Ectodermal cell (in vitro differentiated cells): ENCODE results near the gene NCOA6.
A peak's percentile ranks its signal among the peaks of the same experiment; 100 is the strongest.

Source experiments
- H3K27ac ChIP-seq: 2 replicates; pipeline ENCODE4 v1.7.0; 2013; ENCODE audit warnings: mild to moderate bottlenecking, low read depth, low read length; ENCODE audit not compliant: insufficient read depth, poor library complexity, severe bottlenecking
- H3K27me3 ChIP-seq: 2 replicates; pipeline ENCODE4 v1.7.0; 2013; ENCODE audit warnings: mild to moderate bottlenecking, low read length; ENCODE audit not compliant: insufficient read depth, control insufficient read depth, poor library complexity, severe bottlenecking
- H3K36me3 ChIP-seq: one replicate; pipeline ENCODE4 v1.7.0; 2013; ENCODE audit warnings: low read length; ENCODE audit not compliant: control insufficient read depth, insufficient read depth
- H3K4me1 ChIP-seq: one replicate; pipeline ENCODE4 v1.7.0; 2013; ENCODE audit warnings: low read length; ENCODE audit not compliant: control insufficient read depth, insufficient read depth
- H3K4me3 ChIP-seq: 2 replicates; pipeline ENCODE4 v1.7.0; 2013; ENCODE audit warnings: low read depth, low read length, control low read depth; ENCODE audit not compliant: insufficient read depth
- H3K9me3 ChIP-seq: 2 replicates; pipeline ENCODE4 v1.7.0; 2013; ENCODE audit warnings: mild to moderate bottlenecking, low read length, moderate library complexity; ENCODE audit not compliant: control insufficient read depth
- WGBS, 2 experiments: methylation state at CpG; one replicate each; pipeline ENCODE4 v1.1.7; 2013; ENCODE audit warnings: missing lambda C conversion rate in 2 of 2; 5-methylcytosine and 5-hydroxymethylcytosine counted together

Gene NCOA6

DNA sequence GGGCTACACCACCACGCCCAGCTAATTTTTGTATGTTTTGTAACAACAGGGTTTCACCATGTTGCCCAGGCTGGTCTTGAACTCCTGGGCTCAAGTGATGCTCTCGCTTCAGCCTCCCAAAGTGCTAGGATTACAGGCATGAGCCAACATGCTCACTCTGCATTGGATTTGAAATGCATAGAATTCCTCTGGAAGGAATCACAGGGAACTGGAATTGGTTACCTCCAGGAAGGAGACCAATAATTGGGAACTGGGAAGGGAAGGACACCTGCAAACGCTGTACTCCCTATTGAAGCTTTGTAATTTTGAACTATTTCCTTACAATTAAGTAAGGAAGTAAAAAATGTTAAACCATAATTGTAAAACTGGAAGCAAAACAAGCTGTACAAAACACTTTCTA is 133.6 kb downstream of the NCOA6 start:
- H3K27me3 ChIP-seq, result no peaks in the 10 kb centered on the region
- no peaks in the 10 kb centered on the region for H3K4me1 ChIP-seq
- no peaks in the 10 kb centered on the region for H3K9me3 ChIP-seq
- no peak overlapping the region for H3K27ac ChIP-seq
- H3K36me3 ChIP-seq, result no peaks in the 10 kb centered on the region
- 93 to 94% methylated on average over 2 to 3 of the region's 3 CpGs for WGBS, 2 experiments
- no peak overlapping the region for H3K4me3 ChIP-seq

DNA sequence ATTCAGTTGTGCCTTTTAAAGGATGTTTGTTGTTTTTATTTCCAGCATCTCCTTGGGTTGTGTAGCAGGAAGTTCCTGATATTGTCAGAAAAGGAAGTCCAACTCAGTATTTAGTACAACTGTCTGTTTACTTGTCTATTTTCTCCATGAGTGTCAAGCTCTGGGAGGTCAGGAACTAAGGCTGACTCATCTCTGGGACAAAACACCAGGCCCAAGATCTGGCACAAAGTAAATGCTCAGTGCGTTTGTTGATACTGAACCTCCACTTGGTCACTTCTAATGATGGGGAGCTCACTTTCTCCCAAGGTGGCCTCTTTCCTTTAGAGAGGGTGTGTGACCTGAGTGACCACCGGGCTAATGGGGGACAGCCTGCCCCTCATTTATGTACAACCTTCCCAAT is 136.0 kb downstream of the NCOA6 start:
- Histone ChIP-seq H3K36me3 (no peaks in the 10 kb centered on the region), H3K4me3 (no peak overlapping the region), H3K27ac (no peak overlapping the region), H3K27me3 (no peaks in the 10 kb centered on the region), H3K4me1 (no peaks in the 10 kb centered on the region), H3K9me3 (no peaks in the 10 kb centered on the region)
- WGBS, 2 experiments, result 90 to 91% methylated on average over 2 of the region's 2 CpGs

DNA sequence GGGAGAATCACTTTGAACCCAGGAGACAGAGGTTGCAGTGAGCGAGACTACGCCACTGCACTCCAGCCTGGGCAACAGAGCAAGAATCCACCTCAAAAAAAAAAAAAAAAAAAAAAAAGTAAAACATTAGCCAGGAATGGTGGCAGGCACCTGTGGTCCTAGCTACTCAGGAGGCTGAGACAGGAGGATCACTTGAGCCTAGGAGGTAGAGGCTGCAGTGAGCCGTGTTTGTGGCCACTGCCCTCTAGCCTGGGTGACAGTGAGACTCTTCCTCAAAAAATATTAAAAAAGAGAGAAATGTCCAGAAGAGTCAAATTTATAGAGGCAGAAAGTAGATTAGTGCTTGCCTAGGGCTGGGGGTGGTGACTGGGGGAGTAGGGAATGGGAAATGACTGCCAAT is 141.8 kb downstream of the NCOA6 start:
- H3K9me3 ChIP-seq, result no peaks in the 10 kb centered on the region
- no peak overlapping the region for H3K4me3 ChIP-seq
- 75 to 88% methylated on average over 3 of the region's 3 CpGs for WGBS, 2 experiments
- H3K27me3 ChIP-seq, result no peaks in the 10 kb centered on the region
- no peaks in the 10 kb centered on the region for H3K4me1 ChIP-seq
- no peaks in the 10 kb centered on the region for H3K36me3 ChIP-seq
- H3K27ac ChIP-seq, result no peak overlapping the region

DNA sequence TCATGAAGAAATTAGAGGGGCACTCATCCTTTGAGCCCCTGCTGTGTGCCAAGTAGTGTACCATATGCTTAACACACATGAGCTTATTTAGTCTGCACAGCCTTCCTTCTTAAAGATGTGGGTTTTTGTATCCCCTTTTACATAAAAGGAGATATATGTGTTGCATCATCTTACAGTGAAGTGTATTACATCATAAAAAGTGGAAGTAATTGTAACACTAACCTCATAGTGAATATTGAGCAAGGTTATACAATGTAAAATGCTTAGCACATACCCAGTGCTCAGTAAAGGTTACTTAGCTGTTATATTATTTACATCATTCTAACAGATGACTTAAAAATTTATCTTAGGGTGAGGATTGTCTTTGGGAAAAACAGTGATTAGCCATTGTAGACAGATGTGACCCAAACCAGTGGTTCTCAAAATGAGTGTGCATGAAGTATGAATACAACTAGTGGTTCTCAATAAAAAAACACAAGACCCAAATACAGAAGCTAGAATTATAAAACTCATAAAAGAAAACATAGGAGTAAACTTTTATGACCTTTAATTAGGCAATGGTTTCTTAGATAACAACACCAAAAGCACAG is 144.8 kb downstream of the NCOA6 start:
- H3K4me1 ChIP-seq, result no peaks in the 10 kb centered on the region

DNA sequence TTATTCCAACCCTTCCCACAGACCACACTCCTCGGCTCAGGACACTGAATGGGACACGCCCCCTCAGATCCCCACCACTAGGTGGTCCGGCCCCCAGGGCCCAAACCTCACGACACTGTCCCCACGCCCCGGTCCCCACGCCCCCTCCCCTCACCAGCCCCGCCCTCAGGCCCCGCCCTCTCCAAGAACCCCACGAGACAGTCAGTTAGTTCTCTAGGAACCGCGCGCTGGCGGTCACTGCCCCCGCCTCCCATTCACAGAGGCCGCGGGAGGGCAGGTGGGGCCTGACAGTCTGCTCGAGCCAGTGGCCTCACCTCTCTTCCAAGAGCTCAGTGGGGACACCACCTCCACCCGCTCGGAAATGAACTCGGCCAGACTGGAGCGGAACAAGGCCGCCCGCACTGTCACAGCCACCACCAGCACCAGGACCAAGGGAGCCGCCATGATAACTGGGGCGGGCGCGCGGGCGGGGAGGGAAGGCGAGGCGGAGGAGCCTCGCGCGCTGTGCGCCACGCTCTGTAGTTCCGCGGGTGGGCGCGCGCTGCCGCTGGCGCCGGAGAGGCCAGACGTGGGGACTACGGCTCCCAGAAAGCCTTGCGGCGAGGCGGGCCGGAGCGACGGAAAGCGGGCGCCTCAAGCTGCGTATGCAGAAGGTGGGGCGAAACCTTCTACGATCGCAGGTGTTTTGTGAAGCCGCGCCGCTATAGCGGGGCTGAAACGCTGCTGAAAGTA is 148.6 kb downstream of the NCOA6 start, which contains the start of gene PIGU:
TSS of gene PIGU (minus strand) at position 451 of the 732 bp plus-strand sequence. CDS start at position 444, 7 bp downstream.
- H3K36me3 ChIP-seq, result no peaks in the 10 kb centered on the region
- peak within 1 kb of the TSS; percentile 87 for H3K4me3 ChIP-seq
- H3K27me3 ChIP-seq, result no peaks in the 10 kb centered on the region
- H3K27ac ChIP-seq, result peak within 1 kb of the TSS; percentile 69
- no peaks in the 10 kb centered on the region for H3K9me3 ChIP-seq
- H3K4me1 ChIP-seq, result no peaks in the 10 kb centered on the region
- WGBS, 2 experiments, result 0% methylated on average over 64 of the region's 64 CpGs

More for the DNA sequence above, 144.8 kb downstream of the NCOA6 start:
- Histone ChIP-seq H3K27ac (no peak overlapping the region), H3K27me3 (no peaks in the 10 kb centered on the region), H3K4me3 (no peak overlapping the region), H3K36me3 (no peaks in the 10 kb centered on the region), H3K9me3 (no peaks in the 10 kb centered on the region)

DNA sequence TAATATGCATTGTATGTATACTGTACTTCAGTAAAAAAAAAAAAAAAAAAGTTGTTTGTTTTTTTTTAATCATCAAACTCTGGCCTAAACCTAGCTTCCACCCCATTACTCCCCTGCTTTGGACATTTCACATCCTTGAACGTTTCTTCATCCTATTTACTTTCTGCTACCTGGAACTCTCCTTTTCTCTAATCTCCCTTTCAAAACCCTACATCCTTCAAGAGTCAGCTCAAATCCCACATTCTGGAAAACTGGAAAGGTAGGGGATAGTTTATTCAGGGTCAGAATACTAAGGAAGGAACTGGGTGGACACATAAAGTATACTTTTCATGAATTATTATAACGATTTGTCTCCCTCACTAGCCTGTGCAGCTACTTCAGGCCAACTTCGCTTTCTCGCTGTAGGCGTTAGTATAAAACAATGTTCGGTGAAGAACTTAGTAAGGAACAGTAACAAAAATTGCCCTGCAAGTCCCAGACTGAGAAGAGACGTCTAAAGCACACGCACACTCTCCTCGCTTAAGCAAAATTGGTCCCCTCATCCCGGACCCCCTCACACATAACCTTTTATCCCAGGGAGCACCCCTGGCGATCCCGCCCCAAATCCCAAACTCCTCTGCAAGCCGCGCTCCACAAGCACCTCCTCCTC is 149.3 kb downstream of the NCOA6 start:
- Histone ChIP-seq H3K27me3 (no peaks in the 10 kb centered on the region), H3K9me3 (no peaks in the 10 kb centered on the region), H3K27ac (no peak overlapping the region), H3K4me3 (peak overlapping the region; percentile 87), H3K4me1 (no peaks in the 10 kb centered on the region), H3K36me3 (no peaks in the 10 kb centered on the region)
- 1 to 4% methylated on average over 14 of the region's 14 CpGs for WGBS, 2 experiments

DNA sequence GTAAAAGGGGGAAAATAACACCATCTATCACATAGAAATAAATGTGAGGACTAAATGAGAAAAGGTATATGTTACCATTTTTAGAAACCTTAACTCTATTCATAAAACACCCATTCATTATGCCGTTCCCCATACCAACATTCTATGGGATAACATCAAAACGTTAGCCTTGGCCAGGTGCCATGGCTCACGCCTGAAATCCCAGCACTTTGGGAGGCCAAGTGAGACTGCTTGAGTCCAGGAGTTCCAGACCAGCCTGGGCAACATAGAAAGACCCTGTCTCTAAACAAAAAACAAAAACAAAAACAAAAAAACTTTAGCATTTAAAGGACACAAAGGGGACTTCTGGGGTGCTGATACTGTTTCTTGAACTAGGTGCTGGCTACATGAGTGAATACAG is 149.9 kb downstream of the NCOA6 start:
- Histone ChIP-seq H3K4me3 (no peak overlapping the region), H3K9me3 (no peaks in the 10 kb centered on the region)
- 75 to 81% methylated on average over 3 of the region's 3 CpGs for WGBS, 2 experiments

DNA sequence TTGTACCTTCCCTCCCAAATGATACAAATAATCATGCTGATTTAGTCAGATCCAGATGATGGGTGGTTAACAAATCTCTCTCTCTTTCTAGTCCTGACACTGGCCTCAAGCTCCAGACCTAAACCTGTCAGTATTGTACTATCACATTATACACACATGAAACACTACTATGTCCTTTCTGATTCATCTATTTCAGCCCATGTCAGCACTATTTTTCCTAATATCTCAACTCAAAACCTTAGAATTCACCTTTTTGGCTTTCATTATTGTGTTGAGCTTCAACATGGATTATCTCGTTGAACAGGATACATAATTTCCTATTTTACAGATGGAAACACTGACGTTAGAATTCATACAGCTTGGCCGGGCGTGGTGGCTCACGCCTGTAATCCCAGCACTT is 152.0 kb downstream of the NCOA6 start:
- H3K4me3 ChIP-seq, result no peak overlapping the region
- WGBS, 2 experiments, result 92 to 94% methylated on average over 5 of the region's 5 CpGs
- no peaks in the 10 kb centered on the region for H3K9me3 ChIP-seq
- H3K27me3 ChIP-seq, result no peaks in the 10 kb centered on the region
- H3K27ac ChIP-seq, result no peak overlapping the region
- no peaks in the 10 kb centered on the region for H3K4me1 ChIP-seq
- no peaks in the 10 kb centered on the region for H3K36me3 ChIP-seq

More for the DNA sequence above, 149.9 kb downstream of the NCOA6 start:
- no peaks in the 10 kb centered on the region for H3K4me1 ChIP-seq
- H3K36me3 ChIP-seq, result no peaks in the 10 kb centered on the region
- H3K27ac ChIP-seq, result no peak overlapping the region
- H3K27me3 ChIP-seq, result no peaks in the 10 kb centered on the region

DNA sequence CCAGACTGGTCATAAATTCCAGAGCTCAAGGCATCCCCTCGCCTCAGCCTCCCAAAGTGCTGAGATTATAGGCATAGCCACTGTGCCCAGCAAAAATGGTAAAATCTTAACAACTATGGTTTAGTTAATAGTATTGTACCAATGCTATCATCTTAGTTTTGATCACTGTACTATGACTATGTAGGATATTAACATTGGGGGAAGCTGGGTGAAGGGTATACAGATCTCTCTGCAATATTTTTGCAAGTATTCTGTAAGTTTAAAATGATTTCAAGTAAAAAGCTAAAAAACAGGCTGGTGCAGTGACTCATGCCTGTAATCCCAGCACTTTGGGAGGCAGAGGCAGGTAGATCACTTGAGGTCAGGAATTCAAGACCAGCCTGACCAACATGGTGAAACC is 156.4 kb downstream of the NCOA6 start:
- no peak overlapping the region for H3K27ac ChIP-seq
- WGBS, 2 experiments, result 91 to 100% methylated on average over 1 of the region's 1 CpG
- H3K36me3 ChIP-seq, result no peaks in the 10 kb centered on the region
- H3K4me3 ChIP-seq, result no peak overlapping the region
- H3K27me3 ChIP-seq, result no peaks in the 10 kb centered on the region
- no peaks in the 10 kb centered on the region for H3K9me3 ChIP-seq
- H3K4me1 ChIP-seq, result no peaks in the 10 kb centered on the region
